HG03103 (cell line): Measurements from ENCODE around the gene NCAM1.

Source experiments
- ATAC-seq: cut with Tn5 transposase; IDR thresholded peaks from one replicate; pipeline ENCODE4 v1.9.1; 2021; ENCODE audit warnings: low read depth; ENCODE audit not compliant: unreplicated experiment

NCAM1 gene

GRCh38 chr11:112967082-112967481 lies 5.9 kb downstream of the NCAM1 start:
- ATAC-seq = no peak

- ATAC-seq = no peak
Observed at GRCh38 chr11:112968941-112969713, 7.9 kb downstream of the NCAM1 start.

GRCh38 chr11:112971195-112971594 lies 10.0 kb downstream of the NCAM1 start:
- ATAC-seq = no peak

GRCh38 chr11:112971827-112972226 lies 10.6 kb downstream of the NCAM1 start:
- no peak for ATAC-seq

GRCh38 chr11:112972399-112973145 lies 11.4 kb downstream of the NCAM1 start:
- ATAC-seq = no peak

GRCh38 chr11:112975051-112975450 lies 13.8 kb downstream of the NCAM1 start:
- ATAC-seq = no peak

GRCh38 chr11:112975493-112975892 lies 14.3 kb downstream of the NCAM1 start:
- no peak for ATAC-seq

- no peak for ATAC-seq
Observed at GRCh38 chr11:112977755-112978154, 16.5 kb downstream of the NCAM1 start.

GRCh38 chr11:112983887-112984286 lies 22.7 kb downstream of the NCAM1 start:
- ATAC-seq = no peak

GRCh38 chr11:112989198-112989597 lies 28.0 kb downstream of the NCAM1 start:
- ATAC-seq = no peak

- no peak for ATAC-seq
Observed at GRCh38 chr11:112993808-112994207, 32.6 kb downstream of the NCAM1 start.

- no peak for ATAC-seq
Observed at GRCh38 chr11:112995423-112996090, 34.3 kb downstream of the NCAM1 start.

GRCh38 chr11:112996994-112997393 lies 35.8 kb downstream of the NCAM1 start:
- ATAC-seq = no peak

GRCh38 chr11:112997857-112998466 lies 36.7 kb downstream of the NCAM1 start:
- no peak for ATAC-seq

GRCh38 chr11:112999520-112999919 lies 38.3 kb downstream of the NCAM1 start:
- no peak for ATAC-seq

GRCh38 chr11:113001709-113002108 lies 40.5 kb downstream of the NCAM1 start:
- ATAC-seq = no peak

GRCh38 chr11:113006896-113007445 lies 45.8 kb downstream of the NCAM1 start:
- no peak for ATAC-seq

- no peak for ATAC-seq
Observed at GRCh38 chr11:113014262-113015097, 53.3 kb downstream of the NCAM1 start.

GRCh38 chr11:113015098-113015455 lies 53.9 kb downstream of the NCAM1 start:
- no peak for ATAC-seq

GRCh38 chr11:113016905-113017304 lies 55.7 kb downstream of the NCAM1 start:
- ATAC-seq = no peak
